Measurements from ENCODE around the gene PFDN4.

Gene PFDN4

GRCh38 chr20:54174457-54175175, 33.3 kb upstream of the PFDN4 start:
- no peak for DNase-seq

GRCh38 chr20:54176610-54177009, 31.3 kb upstream of the PFDN4 start:
- no peak for DNase-seq

DNA sequence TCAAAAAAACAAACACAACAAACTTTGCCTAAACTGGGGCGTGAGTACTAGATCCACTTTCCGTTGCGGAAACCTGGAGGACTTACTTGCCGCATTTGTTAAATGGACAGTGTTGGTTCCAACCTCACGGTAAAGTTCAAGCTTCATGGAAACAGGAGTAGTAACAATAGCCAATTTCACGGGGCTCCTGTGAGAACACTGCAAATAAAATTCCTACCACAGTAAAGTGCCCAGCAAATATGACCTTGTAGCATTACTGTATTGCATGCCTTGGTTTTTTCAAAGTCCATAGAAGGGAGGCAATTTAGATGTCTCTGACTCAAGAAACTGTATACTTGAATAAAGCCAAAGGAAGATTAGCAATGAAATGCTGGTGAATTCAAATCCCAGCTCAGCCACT, 30.5 kb upstream of the PFDN4 start:
- no peak for DNase-seq

GRCh38 chr20:54178256-54178655, 29.6 kb upstream of the PFDN4 start:
- DNase-seq = no peak

- no peak for DNase-seq
Measured at GRCh38 chr20:54179946-54180345, 27.9 kb upstream of the PFDN4 start.

- no peak for DNase-seq
Measured at GRCh38 chr20:54180931-54181330, 27.0 kb upstream of the PFDN4 start.

- DNase-seq = no peak
Measured at GRCh38 chr20:54184071-54184470, 23.8 kb upstream of the PFDN4 start.

GRCh38 chr20:54184904-54185626, 22.8 kb upstream of the PFDN4 start:
- no peak for DNase-seq

- DNase-seq = no peak
Measured at GRCh38 chr20:54188132-54188849, 19.6 kb upstream of the PFDN4 start.

GRCh38 chr20:54189630-54190029, 18.3 kb upstream of the PFDN4 start:
- no peak for DNase-seq

DNA sequence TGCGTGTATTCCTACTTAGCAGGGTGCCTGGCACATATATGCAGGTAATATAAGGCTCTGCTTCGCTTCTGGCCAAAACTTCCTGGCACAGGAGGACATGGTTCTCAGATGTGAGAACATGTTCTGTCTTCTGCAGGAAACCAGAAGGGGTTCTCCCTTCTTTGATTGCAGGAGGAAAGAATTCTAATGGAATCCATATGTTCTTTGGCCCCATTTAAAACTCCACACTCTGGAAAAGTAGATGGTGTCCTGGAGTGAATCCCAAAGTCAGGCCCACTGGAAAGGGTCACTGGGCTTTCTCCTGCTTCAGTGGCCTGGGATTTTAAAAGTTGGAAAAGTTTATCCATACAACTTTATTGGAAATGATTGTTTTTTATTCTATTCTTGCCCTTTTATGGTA, 17.7 kb upstream of the PFDN4 start:
- DNase-seq = no peak

DNA sequence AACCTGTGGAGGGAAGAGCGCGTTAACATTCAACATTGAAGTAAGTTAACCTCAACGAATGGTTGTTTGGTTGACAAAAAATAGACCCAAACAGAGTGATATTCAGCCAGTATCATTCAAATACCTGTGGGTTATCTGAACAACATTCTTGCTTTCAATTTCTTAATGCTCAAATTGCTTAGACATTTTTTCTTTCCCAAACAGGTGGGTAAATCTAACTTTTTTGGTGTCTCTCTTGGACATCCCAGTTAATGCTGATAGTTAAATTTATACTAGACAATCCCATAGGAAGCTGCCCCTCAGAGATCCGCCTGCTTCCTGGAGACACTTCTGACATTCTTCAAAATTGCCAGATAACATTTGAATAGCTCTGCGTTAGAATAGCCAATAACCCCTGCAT, 14.1 kb upstream of the PFDN4 start:
- DNase-seq = no peak

GRCh38 chr20:54194724-54195438, 13.0 kb upstream of the PFDN4 start:
- no peak for DNase-seq

DNA sequence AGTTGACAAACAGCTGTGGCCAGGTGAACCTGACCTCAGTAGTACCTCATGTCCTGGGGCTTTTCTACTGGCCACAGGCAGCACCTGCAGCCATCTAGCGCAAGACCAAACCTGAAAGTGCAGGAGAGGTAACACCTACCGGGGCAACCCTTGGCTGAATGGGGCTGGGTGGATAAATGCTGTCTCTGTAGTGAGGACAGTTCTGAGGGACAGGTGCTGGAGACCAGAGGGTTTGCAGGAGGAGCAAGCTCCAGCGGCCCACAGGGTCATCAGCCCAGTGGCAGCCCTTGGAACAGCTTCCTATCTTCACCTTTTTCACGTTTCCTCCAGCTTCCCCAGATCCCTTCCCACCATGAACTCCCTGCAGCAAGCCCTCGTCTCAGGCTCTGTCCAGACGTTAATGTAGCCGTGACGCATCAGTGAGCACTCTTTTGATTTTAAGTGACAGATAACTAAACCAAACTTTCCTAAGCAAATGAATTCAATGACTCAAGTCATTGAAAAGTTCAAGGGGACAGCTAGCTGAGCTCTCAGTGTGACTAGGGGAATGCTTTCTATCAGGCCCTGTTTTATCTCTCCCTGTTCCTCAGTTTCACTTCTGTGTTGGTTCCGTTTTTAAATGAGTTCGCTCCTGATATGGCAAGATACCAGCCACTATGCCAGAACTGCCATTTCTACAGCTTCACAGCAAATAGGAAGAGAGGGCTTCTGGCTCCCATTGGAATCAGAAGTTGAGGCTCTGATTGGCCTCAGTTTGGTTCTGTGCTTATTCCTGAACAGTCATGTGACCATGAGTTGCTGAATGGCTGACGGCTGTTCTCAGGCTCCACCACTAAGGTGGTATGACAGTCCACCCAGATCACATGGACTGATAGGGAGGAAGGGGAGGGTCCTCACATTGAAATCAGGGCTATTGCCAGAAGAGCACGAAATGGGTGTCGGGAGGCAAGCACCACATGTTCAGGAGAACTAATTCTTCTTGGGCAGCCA, 12.1 kb upstream of the PFDN4 start:
- no peak for DNase-seq

DNA sequence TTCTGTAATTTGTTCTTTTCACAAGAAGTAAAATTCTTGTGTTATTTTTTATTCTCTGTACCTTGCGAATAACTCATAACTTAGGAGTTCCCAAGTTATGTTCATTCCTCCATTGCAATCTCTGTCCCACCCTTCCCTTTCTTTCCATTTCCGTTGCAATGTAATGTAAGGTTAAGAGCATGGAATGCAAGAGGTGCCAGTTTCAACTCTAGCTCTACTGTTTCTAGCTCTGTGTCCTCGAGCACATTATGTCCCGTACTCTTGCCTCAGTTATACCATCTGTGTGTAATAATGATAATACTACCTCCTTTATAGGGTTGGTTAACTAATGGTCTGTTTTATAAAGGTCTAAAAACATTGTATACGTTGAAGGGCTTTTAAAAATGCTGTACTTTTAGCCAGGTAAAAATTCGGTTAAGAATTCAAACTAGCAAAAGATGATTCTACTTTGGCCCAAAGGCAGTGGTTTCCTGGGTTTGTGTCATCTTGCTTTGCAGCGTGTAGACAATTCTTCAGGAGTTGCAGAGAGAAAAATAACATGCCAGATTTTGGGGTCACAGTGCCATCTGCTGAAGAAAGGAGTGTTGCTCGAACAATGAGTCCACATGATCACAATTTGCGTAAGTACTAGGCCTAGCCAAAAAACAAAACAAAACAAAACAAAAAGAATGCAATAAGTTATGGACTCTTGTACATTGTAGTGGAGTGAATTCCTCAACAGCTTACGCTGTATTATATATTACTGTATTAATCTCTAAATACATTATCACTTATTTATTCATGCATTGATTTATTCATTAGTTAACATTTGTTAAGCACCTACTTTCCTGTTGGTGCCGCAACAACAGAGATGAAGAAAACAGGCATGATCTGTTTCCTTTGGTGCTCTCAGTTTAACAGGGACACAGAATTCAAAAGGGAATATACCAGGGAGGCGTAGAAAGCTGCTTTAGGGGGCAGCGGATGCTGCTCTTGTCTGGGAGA, 10.0 kb upstream of the PFDN4 start:
- DNase-seq = no peak

DNA sequence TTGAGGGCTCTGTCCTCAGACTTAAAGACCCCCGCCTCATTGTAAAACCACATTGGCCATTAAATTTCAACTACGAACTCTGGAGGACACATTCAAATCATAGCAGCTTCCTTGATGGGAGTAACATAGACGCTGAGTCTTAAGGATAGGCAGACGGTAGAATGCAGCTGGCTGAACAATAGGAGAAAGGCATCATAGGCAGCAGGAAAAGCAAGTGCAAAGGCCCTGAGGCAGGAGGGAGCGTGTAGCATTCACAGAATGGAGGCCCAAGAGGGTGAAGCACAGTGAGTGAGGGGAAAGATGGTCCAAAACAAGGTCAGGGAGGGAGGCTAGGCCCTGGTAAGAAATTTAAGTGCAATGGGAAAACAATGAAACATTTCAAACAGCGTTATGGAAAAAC, 8.6 kb upstream of the PFDN4 start:
- DNase-seq = no peak

DNA sequence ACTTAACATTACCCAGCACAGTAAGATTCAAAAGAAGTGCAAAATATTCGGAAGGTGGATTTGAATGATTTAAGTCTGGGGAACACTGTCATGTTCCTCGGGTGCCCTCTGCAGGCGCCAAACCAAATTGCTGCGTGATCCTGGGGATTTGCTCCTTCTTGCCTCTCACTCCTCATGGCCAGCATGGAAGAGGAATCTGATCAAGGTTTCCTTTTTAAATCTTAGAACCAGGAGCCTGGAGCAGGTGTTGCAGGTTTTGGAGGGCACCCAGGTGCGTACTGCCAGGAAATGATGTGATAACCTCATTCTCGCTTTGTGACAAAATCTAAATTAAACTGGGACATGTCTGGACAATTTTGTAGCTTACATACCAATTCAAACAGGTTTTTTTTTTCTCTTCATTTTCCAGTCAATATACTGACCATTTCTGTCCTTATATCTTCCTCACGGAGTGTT, 8.1 kb upstream of the PFDN4 start:
- DNase-seq = peak; percentile 67 to 68

GRCh38 chr20:54200487-54201267, 7.2 kb upstream of the PFDN4 start:
- DNase-seq = no peak

- no peak for DNase-seq
Measured at GRCh38 chr20:54201268-54201846, 6.5 kb upstream of the PFDN4 start.

Measured in stimulated activated CD4-positive, alpha-beta T cell treated with anti-CD3 and anti-CD28 coated beads, Interleukin-2, amount 100 ng/mL, for 48 hours (primary cell).